Karpas-422 (cell line): ENCODE data around the gene ASB10. TPM values are rescaled to one million over a fixed set of nuclear protein-coding genes. Genes with fewer than 3 reads are reported as not detected.

Experiments used
- total RNA-seq: library from RNA; depleted of rRNA; stranded (reverse); fragments of >200 nt; shearing (Covaris generic); gene quantifications from 2 replicates; pipeline ENCODE4 v1.2.3, GENCODE V29; 2014; ENCODE audit warnings: low replicate concordance; rRNA removed

ASB10 gene
- total RNA-seq, 1 experiment from 2014 or later = not detected

Other genes with a start within 250 kb of the ASB10 start
- 0.11 and 0.22 TPM in 2 replicates for gene KCNH2, start 208.9 kb downstream of the ASB10 start, total RNA-seq
- gene NOS3, start 196.2 kb downstream of the ASB10 start, total RNA-seq = 59.8 and 62.5 TPM in 2 replicates
- 0.78 and 1.6 TPM in 2 replicates for gene ATG9B, start 162.8 kb downstream of the ASB10 start, total RNA-seq
- gene ABCB8, start 158.8 kb downstream of the ASB10 start, total RNA-seq = 19.0 and 27.1 TPM in 2 replicates
- 4.5 and 6.2 TPM in 2 replicates for gene ASIC3, start 138.7 kb downstream of the ASB10 start, total RNA-seq
- 13.6 and 33.0 TPM in 2 replicates for gene CDK5, start 129.4 kb downstream of the ASB10 start, total RNA-seq
- 35.1 and 113 TPM in 2 replicates for gene SLC4A2, start 127.7 kb downstream of the ASB10 start, total RNA-seq
- gene FASTK, start 106.4 kb downstream of the ASB10 start, total RNA-seq = 48.8 and 127 TPM in 2 replicates
- 30.9 and 56.4 TPM in 2 replicates for gene TMUB1, start 103.8 kb downstream of the ASB10 start, total RNA-seq
- 0.18 and 1.6 TPM in 2 replicates for gene AGAP3, start 100.8 kb downstream of the ASB10 start, total RNA-seq
- not detected in 2 replicates for gene GBX1, start 19.6 kb downstream of the ASB10 start, total RNA-seq
- not detected in 2 replicates for gene H2BK1, start 23.2 kb upstream of the ASB10 start, total RNA-seq
- 31.2 and 48.6 TPM in 2 replicates for gene ABCF2, start 40.0 kb upstream of the ASB10 start, total RNA-seq
- gene CHPF2, start 45.2 kb upstream of the ASB10 start, total RNA-seq = 24.7 and 33.2 TPM in 2 replicates
- gene SMARCD3, start 61.4 kb upstream of the ASB10 start, total RNA-seq = 3.2 and 8.7 TPM in 2 replicates
- gene NUB1, start 154.6 kb upstream of the ASB10 start, total RNA-seq = 40.0 and 53.0 TPM in 2 replicates
- gene WDR86, start 222.8 kb upstream of the ASB10 start, total RNA-seq = not detected in 2 replicates